Measurements from ENCODE around the gene GPR153.

Gene GPR153

DNA sequence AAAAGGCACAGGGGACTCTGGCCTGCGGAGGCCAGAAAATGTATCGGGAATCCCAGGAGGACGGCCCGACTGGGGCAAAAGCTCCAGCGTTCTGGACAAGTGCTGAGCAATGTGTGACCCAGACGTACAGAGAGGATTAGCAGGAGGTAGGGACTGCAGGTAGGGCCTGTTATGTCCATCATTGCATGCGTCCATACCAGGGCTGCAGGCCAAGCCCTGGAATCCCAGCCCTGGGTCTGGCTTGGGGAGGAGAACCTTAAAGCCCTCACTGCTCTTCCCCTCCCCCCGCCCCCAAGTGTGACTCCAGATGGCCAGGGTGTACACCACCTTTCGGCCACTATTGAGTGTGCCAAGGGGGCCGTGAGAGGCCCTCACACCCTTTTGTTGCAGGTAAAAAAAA lies 53.0 kb downstream of the GPR153 start:
- Histone ChIP-seq H3K18ac (ENCODE audit: low read length) (no peak overlapping the region), H3K14ac (ENCODE audit: low read length) (peak overlapping the region; percentile 27), H2BK120ac (ENCODE audit: low read depth, low read length) (no peak overlapping the region), H3K36me3 (replicated peaks in 1 of 2; ENCODE audit: control insufficient read depth in 2 of 2, insufficient read depth in 2 of 2, low read length in 2 of 2) (no peaks in the 10 kb centered on the region), H4K91ac (ENCODE audit: low read depth, low read length, poor library complexity) (no peak overlapping the region), H3K79me1 (ENCODE audit: low read depth, low read length) (peaks cover 1% of the 10 kb centered on the region), H3K27me3 (ENCODE audit: control insufficient read depth in 3 of 3, insufficient read depth in 3 of 3, low read depth in 1 of 3, low read length in 3 of 3) (peaks cover 21 to 42% (median 31%) of the 10 kb centered on the region in 3 experiments), H2AFZ (ENCODE audit: low read length) (no peak overlapping the region), H2BK5ac (ENCODE audit: low read length) (no peak overlapping the region), H3K4me2 (ENCODE audit: insufficient read depth, low read length, poor library complexity, severe bottlenecking) (no peak overlapping the region), H2BK15ac (ENCODE audit: low read length) (peak overlapping the region; percentile 56), H3K9ac (ENCODE audit: low read depth, low read length, poor library complexity) (no peak overlapping the region), H3K4me1 (ENCODE audit: control insufficient read depth in 2 of 2, insufficient read depth in 1 of 2, low read depth in 1 of 2, low read length in 2 of 2) (peaks cover 12 to 16% of the 10 kb centered on the region in 2 donors), H4K8ac (ENCODE audit: low read depth, low read length) (no peak overlapping the region), H3K9me3 (replicated peaks in 1 of 2; ENCODE audit: control insufficient read depth in 2 of 2, insufficient read depth in 1 of 2, low read depth in 1 of 2, low read length in 2 of 2) (peaks cover 0 to 2% of the 10 kb centered on the region in 2 donors), H3K27ac (replicated peaks; ENCODE audit: low read length) (no peak overlapping the region), H3K4me3 (ENCODE audit: low read length in 2 of 2) (no peak overlapping the region), H3K23ac (ENCODE audit: low read depth, low read length, poor library complexity) (no peak overlapping the region), H3K4ac (ENCODE audit: low read length) (no peak overlapping the region), H2BK12ac (ENCODE audit: low read length) (peak overlapping the region; percentile 2), H2AK5ac (ENCODE audit: low read depth, low read length) (peak overlapping the region; percentile 37)
- DNase-seq (ENCODE audit: low spot score): no peak
- WGBS, 2 donors (ENCODE audit: extremely low coverage in 2 of 2, insufficient read length in 2 of 2, insufficient replicate concordance in 1 of 2): no CpG with 5 or more reads among the region's 10 CpGs

DNA sequence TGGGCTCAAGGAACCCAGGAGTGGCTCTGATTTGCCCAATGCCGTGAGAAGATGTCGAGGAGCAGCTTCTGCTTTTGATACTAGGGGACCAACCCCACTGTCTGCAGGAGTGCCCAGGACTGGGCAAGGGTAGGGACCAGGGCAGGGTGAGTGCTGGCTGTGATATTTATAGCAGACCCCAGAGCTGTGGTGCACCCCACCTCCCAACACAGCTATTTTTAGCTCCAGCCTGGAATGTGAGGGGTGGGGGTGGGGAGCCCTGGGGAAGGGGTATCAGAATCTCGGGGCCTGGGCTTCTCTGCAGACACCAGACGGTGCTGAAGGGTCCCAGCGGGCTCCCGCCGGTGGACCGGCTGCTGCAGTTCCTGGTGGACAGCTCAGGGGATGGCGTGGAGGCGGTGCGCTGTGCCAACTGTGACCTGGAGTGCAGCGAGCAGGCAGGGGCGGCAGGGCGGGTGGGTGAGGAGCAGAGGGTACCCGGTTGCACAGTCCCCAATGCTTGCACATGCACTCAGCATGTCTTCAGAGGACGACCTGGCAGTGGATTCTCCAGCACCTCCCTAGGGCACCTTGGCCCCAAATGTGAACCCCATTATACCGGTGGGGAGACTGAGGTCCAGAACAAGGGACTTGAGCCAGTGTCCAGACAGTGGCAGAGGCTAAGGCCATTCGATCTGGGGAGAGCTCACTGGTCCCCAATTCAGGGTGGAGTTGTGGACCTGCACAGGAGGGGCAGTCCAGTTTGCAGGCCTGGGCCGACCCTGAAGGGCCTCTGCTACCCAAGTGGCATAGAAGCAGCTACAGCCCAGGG lies 53.6 kb downstream of the GPR153 start:
- WGBS, 2 donors (ENCODE audit: extremely low coverage in 2 of 2, insufficient read length in 2 of 2, insufficient replicate concordance in 1 of 2): no CpG with 5 or more reads among the region's 19 CpGs

DNA sequence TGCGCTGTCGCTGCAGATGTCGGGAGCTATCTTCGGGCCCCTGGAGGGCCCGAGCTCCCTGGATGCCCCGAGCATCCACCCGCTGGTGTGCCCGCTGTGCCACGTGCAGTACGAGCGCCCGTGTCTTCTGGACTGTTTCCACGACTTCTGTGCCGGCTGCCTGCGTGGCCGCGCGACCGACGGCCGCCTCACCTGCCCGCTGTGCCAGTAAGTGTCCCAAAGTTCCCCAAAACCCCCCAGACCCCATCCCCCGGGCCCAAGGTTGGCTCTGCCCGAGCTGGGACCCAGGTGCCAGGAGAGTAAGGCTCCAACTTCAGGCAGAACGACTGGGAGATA lies 54.4 kb downstream of the GPR153 start:
- no peak for DNase-seq (ENCODE audit: low spot score)
- WGBS, 2 donors (ENCODE audit: extremely low coverage in 2 of 2, insufficient read length in 2 of 2, insufficient replicate concordance in 1 of 2): no CpG with 5 or more reads among the region's 25 CpGs
- H3K4me2 ChIP-seq (ENCODE audit: insufficient read depth, low read length, poor library complexity, severe bottlenecking): peak overlapping the region; percentile 62
- H2AK5ac ChIP-seq (ENCODE audit: low read depth, low read length): peak overlapping the region; percentile 88
- H4K91ac ChIP-seq (ENCODE audit: low read depth, low read length, poor library complexity): no peak overlapping the region
- H3K27ac ChIP-seq (replicated peaks; ENCODE audit: low read length): no peak overlapping the region
- H3K23ac ChIP-seq (ENCODE audit: low read depth, low read length, poor library complexity): peak overlapping the region; percentile 85
- no peak overlapping the region for H4K8ac ChIP-seq (ENCODE audit: low read depth, low read length)
- H2AFZ ChIP-seq (ENCODE audit: low read length): peak overlapping the region; percentile 78
- H3K9ac ChIP-seq (ENCODE audit: low read depth, low read length, poor library complexity): no peak overlapping the region
- H3K4me1 ChIP-seq (ENCODE audit: control insufficient read depth in 2 of 2, insufficient read depth in 1 of 2, low read depth in 1 of 2, low read length in 2 of 2): peaks cover 12 to 16% of the 10 kb centered on the region in 2 donors
- no peak overlapping the region for H3K4ac ChIP-seq (ENCODE audit: low read length)
- no peak overlapping the region for H3K4me3 ChIP-seq (ENCODE audit: low read length in 2 of 2)
- no peaks in the 10 kb centered on the region for H3K36me3 ChIP-seq (replicated peaks in 1 of 2; ENCODE audit: control insufficient read depth in 2 of 2, insufficient read depth in 2 of 2, low read length in 2 of 2)
- peaks cover 21 to 42% (median 31%) of the 10 kb centered on the region in 3 experiments for H3K27me3 ChIP-seq (ENCODE audit: control insufficient read depth in 3 of 3, insufficient read depth in 3 of 3, low read depth in 1 of 3, low read length in 3 of 3)
- H2BK12ac ChIP-seq (ENCODE audit: low read length): peak overlapping the region; percentile 84
- H3K18ac ChIP-seq (ENCODE audit: low read length): peak overlapping the region; percentile 94
- H3K9me3 ChIP-seq (replicated peaks in 1 of 2; ENCODE audit: control insufficient read depth in 2 of 2, insufficient read depth in 1 of 2, low read depth in 1 of 2, low read length in 2 of 2): peaks cover 0 to 2% of the 10 kb centered on the region in 2 donors
- peak overlapping the region; percentile 94 for H3K14ac ChIP-seq (ENCODE audit: low read length)
- H2BK5ac ChIP-seq (ENCODE audit: low read length): no peak overlapping the region
- H3K79me1 ChIP-seq (ENCODE audit: low read depth, low read length): peaks cover 1% of the 10 kb centered on the region
- H2BK120ac ChIP-seq (ENCODE audit: low read depth, low read length): no peak overlapping the region
- H2BK15ac ChIP-seq (ENCODE audit: low read length): no peak overlapping the region

More for the DNA sequence above, 53.6 kb downstream of the GPR153 start:
- H2AK5ac ChIP-seq (ENCODE audit: low read depth, low read length): peak overlapping the region; percentile 88
- H3K9ac ChIP-seq (ENCODE audit: low read depth, low read length, poor library complexity): peak overlapping the region; percentile 21
- no peak overlapping the region for H3K4me3 ChIP-seq (ENCODE audit: low read length in 2 of 2)
- H4K91ac ChIP-seq (ENCODE audit: low read depth, low read length, poor library complexity): no peak overlapping the region
- DNase-seq (ENCODE audit: low spot score): no peak
- peak overlapping the region; percentile 27 for H3K14ac ChIP-seq (ENCODE audit: low read length)
- peak overlapping the region; percentile 2 for H3K18ac ChIP-seq (ENCODE audit: low read length)
- peaks cover 21 to 42% (median 31%) of the 10 kb centered on the region in 3 experiments for H3K27me3 ChIP-seq (ENCODE audit: control insufficient read depth in 3 of 3, insufficient read depth in 3 of 3, low read depth in 1 of 3, low read length in 3 of 3)
- H2BK15ac ChIP-seq (ENCODE audit: low read length): peak overlapping the region; percentile 56
- no peak overlapping the region for H2BK120ac ChIP-seq (ENCODE audit: low read depth, low read length)
- H2BK12ac ChIP-seq (ENCODE audit: low read length): peak overlapping the region; percentile 22
- H4K8ac ChIP-seq (ENCODE audit: low read depth, low read length): no peak overlapping the region
- no peak overlapping the region for H3K23ac ChIP-seq (ENCODE audit: low read depth, low read length, poor library complexity)
- no peak overlapping the region for H3K4ac ChIP-seq (ENCODE audit: low read length)
- no peak overlapping the region for H3K4me2 ChIP-seq (ENCODE audit: insufficient read depth, low read length, poor library complexity, severe bottlenecking)
- H3K9me3 ChIP-seq (replicated peaks in 1 of 2; ENCODE audit: control insufficient read depth in 2 of 2, insufficient read depth in 1 of 2, low read depth in 1 of 2, low read length in 2 of 2): peaks cover 0 to 2% of the 10 kb centered on the region in 2 donors
- H2BK5ac ChIP-seq (ENCODE audit: low read length): no peak overlapping the region
- H3K4me1 ChIP-seq (ENCODE audit: control insufficient read depth in 2 of 2, insufficient read depth in 1 of 2, low read depth in 1 of 2, low read length in 2 of 2): peaks cover 12 to 16% of the 10 kb centered on the region in 2 donors
- peaks cover 1% of the 10 kb centered on the region for H3K79me1 ChIP-seq (ENCODE audit: low read depth, low read length)
- H2AFZ ChIP-seq (ENCODE audit: low read length): no peak overlapping the region
- no peak overlapping the region for H3K27ac ChIP-seq (replicated peaks; ENCODE audit: low read length)
- no peaks in the 10 kb centered on the region for H3K36me3 ChIP-seq (replicated peaks in 1 of 2; ENCODE audit: control insufficient read depth in 2 of 2, insufficient read depth in 2 of 2, low read length in 2 of 2)

DNA sequence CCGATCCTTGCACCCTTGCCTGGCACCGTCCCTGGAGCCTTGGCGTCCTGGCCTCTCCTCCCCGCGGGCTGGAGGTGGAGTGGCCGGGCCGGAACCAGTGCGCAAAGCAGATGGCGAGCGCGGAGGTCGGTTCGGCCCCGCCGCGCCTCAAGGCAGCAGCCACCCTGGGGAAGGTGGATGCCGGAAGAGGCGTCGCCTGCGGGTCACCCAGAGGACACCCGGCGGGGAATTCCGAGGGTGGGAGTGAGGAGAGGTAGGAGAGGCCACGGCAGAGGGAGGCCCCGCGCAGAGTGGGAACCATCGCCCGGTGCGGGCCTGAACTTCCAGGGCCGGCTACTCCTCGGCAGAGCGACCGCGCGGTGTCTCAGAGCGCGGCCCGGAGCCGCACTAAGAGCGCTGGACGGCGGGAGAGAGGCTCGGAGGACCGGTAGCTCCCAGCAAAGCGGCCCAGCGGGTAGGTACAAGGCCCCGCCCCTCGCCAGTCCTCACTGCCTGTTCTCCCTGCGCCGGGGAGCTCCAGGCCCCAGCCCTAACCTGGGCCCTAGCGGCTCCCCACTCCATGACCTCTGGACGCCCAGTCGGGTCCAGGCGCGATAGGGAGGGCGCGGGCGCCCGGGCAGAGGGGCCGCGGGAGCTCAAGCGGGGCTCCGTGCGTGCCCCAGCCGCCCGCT lies 54.9 kb downstream of the GPR153 start, which contains the start of gene RNF207:
Gene RNF207 (plus strand): TSS at position 271 of the 671 bp plus-strand sequence. CDS start 417 bp downstream, outside the sequence.
- peaks cover 21 to 42% (median 31%) of the 10 kb centered on the region in 3 experiments for H3K27me3 ChIP-seq (ENCODE audit: control insufficient read depth in 3 of 3, insufficient read depth in 3 of 3, low read depth in 1 of 3, low read length in 3 of 3)
- H3K18ac ChIP-seq (ENCODE audit: low read length): peak within 1 kb of the TSS; percentile 94
- peak within 1 kb of the TSS; percentile 88 for H2AK5ac ChIP-seq (ENCODE audit: low read depth, low read length)
- peaks cover 0 to 2% of the 10 kb centered on the region in 2 donors for H3K9me3 ChIP-seq (replicated peaks in 1 of 2; ENCODE audit: control insufficient read depth in 2 of 2, insufficient read depth in 1 of 2, low read depth in 1 of 2, low read length in 2 of 2)
- no peak within 1 kb of the TSS for H4K8ac ChIP-seq (ENCODE audit: low read depth, low read length)
- H3K4me1 ChIP-seq (ENCODE audit: control insufficient read depth in 2 of 2, insufficient read depth in 1 of 2, low read depth in 1 of 2, low read length in 2 of 2): peaks cover 12 to 16% of the 10 kb centered on the region in 2 donors
- H3K4me2 ChIP-seq (ENCODE audit: insufficient read depth, low read length, poor library complexity, severe bottlenecking): peak within 1 kb of the TSS; percentile 62
- H4K91ac ChIP-seq (ENCODE audit: low read depth, low read length, poor library complexity): no peak within 1 kb of the TSS
- peak within 1 kb of the TSS; percentile 85 for H3K23ac ChIP-seq (ENCODE audit: low read depth, low read length, poor library complexity)
- no peak within 1 kb of the TSS for H2BK5ac ChIP-seq (ENCODE audit: low read length)
- H3K36me3 ChIP-seq (replicated peaks in 1 of 2; ENCODE audit: control insufficient read depth in 2 of 2, insufficient read depth in 2 of 2, low read length in 2 of 2): no peaks in the 10 kb centered on the region
- DNase-seq (ENCODE audit: low spot score): no peak
- H2BK120ac ChIP-seq (ENCODE audit: low read depth, low read length): peak within 1 kb of the TSS; percentile 100
- H3K27ac ChIP-seq (replicated peaks; ENCODE audit: low read length): peak within 1 kb of the TSS; percentile 1
- H3K79me1 ChIP-seq (ENCODE audit: low read depth, low read length): peaks cover 1% of the 10 kb centered on the region
- H3K4me3 ChIP-seq (ENCODE audit: low read length in 2 of 2): peak within 1 kb of the TSS; percentile 33 to 51
- H3K14ac ChIP-seq (ENCODE audit: low read length): peak within 1 kb of the TSS; percentile 94
- peak within 1 kb of the TSS; percentile 84 for H2BK12ac ChIP-seq (ENCODE audit: low read length)
- H2AFZ ChIP-seq (ENCODE audit: low read length): peak within 1 kb of the TSS; percentile 78
- peak within 1 kb of the TSS; percentile 81 for H2BK15ac ChIP-seq (ENCODE audit: low read length)
- no peak within 1 kb of the TSS for H3K4ac ChIP-seq (ENCODE audit: low read length)
- peak within 1 kb of the TSS; percentile 81 for H3K9ac ChIP-seq (ENCODE audit: low read depth, low read length, poor library complexity)
- no CpG with 5 or more reads among the region's 66 CpGs for WGBS, 2 donors (ENCODE audit: extremely low coverage in 2 of 2, insufficient read length in 2 of 2, insufficient replicate concordance in 1 of 2)
